Measurements from ENCODE around the gene HSD17B10. TPM values are rescaled to one million over a fixed set of nuclear protein-coding genes. Genes with fewer than 3 reads are reported as not detected.
A peak's percentile ranks its signal among the peaks of the same experiment; 100 is the strongest.

HSD17B10 gene
- total and polyA plus RNA-seq, 7 experiments from 2014 or later = 23.9 to 129 (median 47.1) TPM

GRCh38 chrX:53447441-53447840 lies 13.3 kb upstream of the HSD17B10 start:
- CTCF ChIA-PET = interaction anchor here (0.9 to 2.2 kb wide), 2 partner anchors 14 to 134 kb away, joined by 3 to 10 read pairs; no protein-coding TSS in a partner anchor

DNA sequence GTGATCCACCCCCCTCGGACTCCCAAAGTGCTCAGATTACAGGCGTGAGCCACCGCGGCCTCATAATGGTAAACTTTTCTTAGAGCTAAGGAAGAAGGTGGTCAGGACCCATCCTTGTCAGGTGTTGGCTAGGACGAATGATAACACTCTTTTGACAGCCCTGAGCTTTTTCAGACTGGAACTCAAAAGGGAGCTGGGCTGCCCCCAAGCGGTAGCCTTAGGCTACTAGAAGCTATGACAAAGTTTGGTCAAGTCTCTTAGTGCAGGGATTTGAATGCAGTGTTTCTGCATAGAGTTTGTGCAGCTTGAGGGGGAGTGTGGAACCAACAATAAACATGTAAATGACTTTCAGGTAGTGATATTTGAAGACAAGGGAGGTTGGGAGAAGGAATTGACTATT lies 11.8 kb upstream of the HSD17B10 start:
- DNase-seq (peak in 7 of 9 donors; percentile 7 to 42 (median 26)), ATAC-seq (peak; percentile 61)
- H3K4me1 Mint-ChIP-seq = peaks cover 1 to 9% (median 5%) of the 10 kb centered on the region in 7 donors
- intact Hi-C loops (cut with micrococcal nuclease) = loop anchor here (1.0 kb wide), 2 partner anchors 129 to 133 kb away; no protein-coding TSS in a partner anchor
- H3K4me3 Mint-ChIP-seq = no peak overlapping the region
- Histone ChIP-seq H3K9me3 (ENCODE audit: control insufficient read depth in 2 of 3, low read length in 3 of 3) (no peaks in the 10 kb centered on the region), H3K27ac (ENCODE audit: low read depth, low read length) (no peak overlapping the region), H3K27me3 (ENCODE audit: control insufficient read depth in 2 of 2, insufficient read depth in 2 of 2, low read length in 2 of 2) (no peaks in the 10 kb centered on the region), H3K4me1 (ENCODE audit: control insufficient read depth in 2 of 2, insufficient read depth in 2 of 2, low read length in 2 of 2) (peaks cover 0 to 3% of the 10 kb centered on the region in 2 donors), H3K36me3 (ENCODE audit: control insufficient read depth in 2 of 3, insufficient read depth in 3 of 3, low read length in 3 of 3) (no peaks in the 10 kb centered on the region), H3K4me3 (ENCODE audit: low read length) (no peak overlapping the region)
- H3K36me3 Mint-ChIP-seq = no peaks in the 10 kb centered on the region
- no peaks in the 10 kb centered on the region for H3K27me3 Mint-ChIP-seq
- POLR2A ChIA-PET = interaction anchor here (1.3 kb wide), 1 partner anchor 23 kb away, joined by 3 read pairs; the partner anchor contains the start of genes RIBC1 and SMC1A
- no peak overlapping the region for H3K27ac Mint-ChIP-seq
- H3K9me3 Mint-ChIP-seq = no peaks in the 10 kb centered on the region
- CTCF ChIA-PET = interaction anchor here (0.7 to 2.4 kb wide), 5 partner anchors 36 to 163 kb away, joined by 3 to 16 read pairs (median 3); no protein-coding TSS in a partner anchor

More at GRCh38 chrX:53447441-53447840, 13.3 kb upstream of the HSD17B10 start:
- H3K4me1 ChIP-seq (ENCODE audit: control insufficient read depth in 2 of 2, insufficient read depth in 2 of 2, low read length in 2 of 2) = no peaks in the 10 kb centered on the region
- POLR2A ChIA-PET = no interaction called here
- Mint-ChIP-seq H3K4me1 (peaks cover 0 to 5% (median 0%) of the 10 kb centered on the region in 7 donors), H3K36me3 (no peaks in the 10 kb centered on the region), H3K4me3 (no peak overlapping the region), H3K27me3 (no peaks in the 10 kb centered on the region), H3K9me3 (no peaks in the 10 kb centered on the region), H3K27ac (no peak overlapping the region)
- H3K9me3 ChIP-seq (ENCODE audit: control insufficient read depth in 2 of 3, low read length in 3 of 3) = no peaks in the 10 kb centered on the region
- no peaks in the 10 kb centered on the region for H3K27me3 ChIP-seq (ENCODE audit: control insufficient read depth in 2 of 2, insufficient read depth in 2 of 2, low read length in 2 of 2)
- ATAC-seq (no peak), DNase-seq (no peak)
- H3K4me3 ChIP-seq (ENCODE audit: low read length) = no peak overlapping the region
- no peak overlapping the region for H3K27ac ChIP-seq (ENCODE audit: low read depth, low read length)
- no peaks in the 10 kb centered on the region for H3K36me3 ChIP-seq (ENCODE audit: control insufficient read depth in 2 of 3, insufficient read depth in 3 of 3, low read length in 3 of 3)
- intact Hi-C loops (cut with micrococcal nuclease) = no loop called here

DNA sequence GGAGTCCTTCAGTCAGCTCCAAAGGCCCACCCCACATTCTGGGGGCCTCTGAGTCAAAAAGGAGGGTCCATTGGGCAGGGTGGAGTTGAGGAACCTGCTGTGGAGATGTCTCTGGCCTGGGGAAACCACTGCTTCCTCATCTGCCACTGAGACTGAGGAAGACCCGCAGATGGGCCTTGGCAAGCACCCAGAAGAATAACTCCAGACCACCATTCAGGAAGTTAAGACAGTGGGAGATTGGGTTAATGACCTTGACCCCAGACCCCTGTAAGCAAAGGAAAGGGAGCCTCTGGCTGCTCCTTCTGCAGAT lies 8.1 kb upstream of the HSD17B10 start:
- H3K27ac Mint-ChIP-seq = no peak overlapping the region
- intact Hi-C loops (cut with micrococcal nuclease) = no loop called here
- CTCF ChIA-PET = no interaction called here

GRCh38 chrX:53441531-53442321 lies 7.6 kb upstream of the HSD17B10 start:
- ChIA-PET POLR2A (no interaction called here), CTCF (no interaction called here)
- peak overlapping the region in 3 of 9 donors; percentile 30 to 87 (median 56) for H3K27ac Mint-ChIP-seq
- Histone ChIP-seq H3K4me3 (ENCODE audit: low read length) (peak overlapping the region; percentile 52), H3K27me3 (ENCODE audit: control insufficient read depth in 2 of 2, insufficient read depth in 2 of 2, low read length in 2 of 2) (no peaks in the 10 kb centered on the region), H3K27ac (ENCODE audit: low read depth, low read length) (no peak overlapping the region), H3K36me3 (ENCODE audit: control insufficient read depth in 2 of 3, insufficient read depth in 3 of 3, low read length in 3 of 3) (no peaks in the 10 kb centered on the region), H3K4me1 (ENCODE audit: control insufficient read depth in 2 of 2, insufficient read depth in 2 of 2, low read length in 2 of 2) (peaks cover 0 to 5% of the 10 kb centered on the region in 2 donors), H3K9me3 (ENCODE audit: control insufficient read depth in 2 of 3, low read length in 3 of 3) (no peaks in the 10 kb centered on the region)
- peaks cover 0 to 6% (median 4%) of the 10 kb centered on the region in 5 donors for H3K27me3 Mint-ChIP-seq
- H3K4me1 Mint-ChIP-seq = peaks cover 4 to 28% (median 11%) of the 10 kb centered on the region in 7 donors
- H3K36me3 Mint-ChIP-seq = no peaks in the 10 kb centered on the region
- intact Hi-C loops (cut with micrococcal nuclease) = no loop called here
- peak; percentile 43 to 81 (median 58) for DNase-seq
- H3K9me3 Mint-ChIP-seq = no peaks in the 10 kb centered on the region
- peak overlapping the region; percentile 65 to 90 (median 80) for H3K4me3 Mint-ChIP-seq
- ATAC-seq = peak; percentile 80

More for the DNA sequence above, 8.1 kb upstream of the HSD17B10 start:
- Histone ChIP-seq H3K27ac (ENCODE audit: low read depth, low read length) (no peak overlapping the region), H3K27me3 (ENCODE audit: control insufficient read depth in 2 of 2, insufficient read depth in 2 of 2, low read length in 2 of 2) (no peaks in the 10 kb centered on the region), H3K4me3 (ENCODE audit: low read length) (no peak overlapping the region), H3K9me3 (ENCODE audit: control insufficient read depth in 2 of 3, low read length in 3 of 3) (no peaks in the 10 kb centered on the region), H3K4me1 (ENCODE audit: control insufficient read depth in 2 of 2, insufficient read depth in 2 of 2, low read length in 2 of 2) (peaks cover 0 to 5% of the 10 kb centered on the region in 2 donors), H3K36me3 (ENCODE audit: control insufficient read depth in 2 of 3, insufficient read depth in 3 of 3, low read length in 3 of 3) (no peaks in the 10 kb centered on the region)
- Mint-ChIP-seq H3K9me3 (no peaks in the 10 kb centered on the region), H3K27me3 (peaks cover 0 to 6% (median 4%) of the 10 kb centered on the region in 5 donors), H3K36me3 (no peaks in the 10 kb centered on the region), H3K4me1 (peaks cover 4 to 26% (median 11%) of the 10 kb centered on the region in 7 donors), H3K4me3 (peak overlapping the region in 7 of 10 donors; percentile 65 to 90 (median 80))
- ATAC-seq (peak; percentile 23), DNase-seq (no peak)
- POLR2A ChIA-PET = no interaction called here

GRCh38 chrX:53440621-53441517 lies 6.7 kb upstream of the HSD17B10 start:
- intact Hi-C loops (cut with micrococcal nuclease) = no loop called here
- peak overlapping the region; percentile 52 for H3K4me3 ChIP-seq (ENCODE audit: low read length)
- H3K36me3 ChIP-seq (ENCODE audit: control insufficient read depth in 2 of 3, insufficient read depth in 3 of 3, low read length in 3 of 3) = no peaks in the 10 kb centered on the region
- DNase-seq (peak in 1 of 9 donors; percentile 30), ATAC-seq (peak; percentile 25)
- peaks cover 0 to 6% (median 4%) of the 10 kb centered on the region in 5 donors for H3K27me3 Mint-ChIP-seq
- no peaks in the 10 kb centered on the region for H3K27me3 ChIP-seq (ENCODE audit: control insufficient read depth in 2 of 2, insufficient read depth in 2 of 2, low read length in 2 of 2)
- no peaks in the 10 kb centered on the region for H3K9me3 Mint-ChIP-seq
- ChIA-PET CTCF (no interaction called here), POLR2A (no interaction called here)
- H3K36me3 Mint-ChIP-seq = no peaks in the 10 kb centered on the region
- peak overlapping the region in 2 of 9 donors; percentile 42 to 87 for H3K27ac Mint-ChIP-seq
- H3K4me1 Mint-ChIP-seq = peaks cover under 1 to 32% (median 11%) of the 10 kb centered on the region in 7 donors
- H3K4me3 Mint-ChIP-seq = peak overlapping the region; percentile 65 to 90 (median 80)
- H3K4me1 ChIP-seq (ENCODE audit: control insufficient read depth in 2 of 2, insufficient read depth in 2 of 2, low read length in 2 of 2) = peaks cover 0 to 5% of the 10 kb centered on the region in 2 donors
- H3K27ac ChIP-seq (ENCODE audit: low read depth, low read length) = no peak overlapping the region
- H3K9me3 ChIP-seq (ENCODE audit: control insufficient read depth in 2 of 3, low read length in 3 of 3) = no peaks in the 10 kb centered on the region

DNA sequence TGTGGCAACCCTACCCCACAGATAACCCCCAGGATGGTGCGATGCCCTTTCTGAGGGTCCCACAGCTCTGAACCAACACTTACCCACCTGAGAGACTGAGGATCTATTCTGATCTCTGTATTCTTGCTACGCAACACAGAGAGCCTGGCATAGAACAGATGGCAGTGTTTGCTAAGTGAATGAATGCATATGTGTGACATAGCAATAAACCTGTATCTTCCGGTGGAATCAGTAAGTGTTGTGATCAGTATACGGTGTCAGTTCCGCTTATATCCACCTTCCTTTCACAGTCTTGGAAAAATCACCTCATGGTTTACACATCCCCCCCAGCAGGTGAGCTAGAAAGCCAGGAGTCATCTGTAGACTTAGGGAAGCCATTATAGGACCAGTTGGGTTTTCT lies 5.9 kb upstream of the HSD17B10 start:
- DNase-seq = no peak
- Histone ChIP-seq H3K27ac (ENCODE audit: low read depth, low read length) (no peak overlapping the region), H3K4me3 (ENCODE audit: low read length) (no peak overlapping the region), H3K4me1 (ENCODE audit: control insufficient read depth in 2 of 2, insufficient read depth in 2 of 2, low read length in 2 of 2) (peaks cover 0 to 5% of the 10 kb centered on the region in 2 donors), H3K36me3 (ENCODE audit: control insufficient read depth in 2 of 3, insufficient read depth in 3 of 3, low read length in 3 of 3) (no peaks in the 10 kb centered on the region), H3K27me3 (ENCODE audit: control insufficient read depth in 2 of 2, insufficient read depth in 2 of 2, low read length in 2 of 2) (no peaks in the 10 kb centered on the region), H3K9me3 (ENCODE audit: control insufficient read depth in 2 of 3, low read length in 3 of 3) (no peaks in the 10 kb centered on the region)
- ChIA-PET POLR2A (no interaction called here), CTCF (no interaction called here)
- Mint-ChIP-seq H3K27ac (peak overlapping the region in 2 of 9 donors; percentile 42 to 82), H3K4me3 (peak overlapping the region; percentile 9 to 76 (median 36)), H3K4me1 (peaks cover 0 to 37% (median 12%) of the 10 kb centered on the region in 7 donors), H3K27me3 (peaks cover 0 to 6% (median 4%) of the 10 kb centered on the region in 5 donors), H3K9me3 (no peaks in the 10 kb centered on the region), H3K36me3 (no peaks in the 10 kb centered on the region)
- intact Hi-C loops (cut with micrococcal nuclease) = no loop called here
- no peak for ATAC-seq
